Femur (tissue), 1 donor: Measurements from ENCODE around the gene CFAP100.
A peak's percentile ranks its signal among the peaks of the same experiment; 100 is the strongest.

Experiments
- DNase-seq: peaks from one replicate; pipeline ENCODE4 v3.0.0-alpha.2; 2017

The CFAP100 gene

GRCh38 chr3:126406389-126407296, 11.9 kb downstream of the CFAP100 start:
- no peak for DNase-seq

GRCh38 chr3:126407412-126408044, 12.8 kb downstream of the CFAP100 start:
- DNase-seq = no peak

- no peak for DNase-seq
Observed at GRCh38 chr3:126408099-126408498, 13.4 kb downstream of the CFAP100 start.

- peak; percentile 4 for DNase-seq
Observed at GRCh38 chr3:126412841-126413692, 18.4 kb downstream of the CFAP100 start.

- no peak for DNase-seq
Observed at GRCh38 chr3:126413693-126414080, 19.0 kb downstream of the CFAP100 start.

GRCh38 chr3:126414406-126414805, 19.7 kb downstream of the CFAP100 start:
- DNase-seq = no peak

- peak; percentile 6 for DNase-seq
Observed at GRCh38 chr3:126414961-126415660, 20.4 kb downstream of the CFAP100 start.

GRCh38 chr3:126415661-126416591, 21.2 kb downstream of the CFAP100 start:
- peak; percentile 14 for DNase-seq

GRCh38 chr3:126416943-126417342, 22.2 kb downstream of the CFAP100 start:
- DNase-seq = peak; percentile 8

- peak; percentile 3 for DNase-seq
Observed at GRCh38 chr3:126417515-126417914, 22.8 kb downstream of the CFAP100 start.

GRCh38 chr3:126417981-126418530, 23.3 kb downstream of the CFAP100 start:
- peak; percentile 8 for DNase-seq

GRCh38 chr3:126418661-126419131, 24.0 kb downstream of the CFAP100 start:
- DNase-seq = peak; percentile 13

GRCh38 chr3:126419151-126419703, 24.5 kb downstream of the CFAP100 start:
- DNase-seq = no peak

- DNase-seq = no peak
Observed at GRCh38 chr3:126419886-126420786, 25.4 kb downstream of the CFAP100 start.

GRCh38 chr3:126421573-126422119, 26.9 kb downstream of the CFAP100 start:
- no peak for DNase-seq

GRCh38 chr3:126422121-126422520, 27.4 kb downstream of the CFAP100 start:
- DNase-seq = no peak

GRCh38 chr3:126422571-126423091, 27.9 kb downstream of the CFAP100 start:
- peak; percentile 15 for DNase-seq

- no peak for DNase-seq
Observed at GRCh38 chr3:126423191-126424038, 28.7 kb downstream of the CFAP100 start.
